ENCODE data around the gene BEAN1. TPM values are rescaled to one million over a fixed set of nuclear protein-coding genes. Genes with fewer than 3 reads are reported as not detected.
"Not testable (repeated sequence)": the region's sequence is repeated elsewhere in the genome, so short reads cannot be mapped to it uniquely, and the experiment has no call there.

Gene BEAN1
- total RNA-seq, 4 donors from 2014 or later: 0.52 to 3.9 TPM; not detected in 2

DNA sequence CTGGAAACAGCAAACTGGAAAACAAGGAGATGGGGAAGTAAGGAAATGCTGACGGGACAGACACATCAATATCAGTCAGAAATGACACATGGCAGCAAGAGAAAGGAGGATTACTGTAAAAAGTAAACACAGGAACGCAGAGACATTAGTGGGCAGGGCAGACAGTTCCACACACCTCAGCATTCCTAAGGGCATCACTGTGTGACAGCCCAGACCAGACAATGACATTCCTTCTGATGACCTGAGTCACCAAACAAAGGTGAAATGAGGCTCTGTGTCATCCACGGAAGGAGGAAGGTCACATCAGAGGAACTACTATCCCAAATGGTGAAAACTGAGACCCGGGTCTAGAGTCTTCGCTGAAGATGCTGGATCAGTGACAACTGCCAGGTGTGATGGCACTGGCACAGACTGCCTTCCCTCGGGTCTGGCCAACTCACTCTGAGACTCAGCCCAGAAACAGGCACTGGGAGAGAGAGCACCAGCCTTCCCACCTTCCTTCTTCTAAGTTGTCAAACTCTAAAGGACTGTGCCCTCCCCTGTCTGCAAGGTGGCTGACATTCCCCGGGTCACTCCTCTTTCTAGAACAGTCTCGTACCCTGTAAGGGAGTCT is 86.1 kb downstream of the BEAN1 start:
- intact Hi-C loops (cut with DNase I; ENCODE audit: low total_unique reads): no loop called here
- Histone ChIP-seq H3K4me1 (peaks cover 6 to 22% of the 10 kb centered on the region in 2 donors), H3K36me3 (no peaks in the 10 kb centered on the region), H3K4me3 (no peak overlapping the region), H3K9me3 (no peaks in the 10 kb centered on the region), H3K27me3 (no peaks in the 10 kb centered on the region), H3K27ac (no peak overlapping the region)
- DNase-seq: no peak
- TF ChIP-seq, protein P1, sequence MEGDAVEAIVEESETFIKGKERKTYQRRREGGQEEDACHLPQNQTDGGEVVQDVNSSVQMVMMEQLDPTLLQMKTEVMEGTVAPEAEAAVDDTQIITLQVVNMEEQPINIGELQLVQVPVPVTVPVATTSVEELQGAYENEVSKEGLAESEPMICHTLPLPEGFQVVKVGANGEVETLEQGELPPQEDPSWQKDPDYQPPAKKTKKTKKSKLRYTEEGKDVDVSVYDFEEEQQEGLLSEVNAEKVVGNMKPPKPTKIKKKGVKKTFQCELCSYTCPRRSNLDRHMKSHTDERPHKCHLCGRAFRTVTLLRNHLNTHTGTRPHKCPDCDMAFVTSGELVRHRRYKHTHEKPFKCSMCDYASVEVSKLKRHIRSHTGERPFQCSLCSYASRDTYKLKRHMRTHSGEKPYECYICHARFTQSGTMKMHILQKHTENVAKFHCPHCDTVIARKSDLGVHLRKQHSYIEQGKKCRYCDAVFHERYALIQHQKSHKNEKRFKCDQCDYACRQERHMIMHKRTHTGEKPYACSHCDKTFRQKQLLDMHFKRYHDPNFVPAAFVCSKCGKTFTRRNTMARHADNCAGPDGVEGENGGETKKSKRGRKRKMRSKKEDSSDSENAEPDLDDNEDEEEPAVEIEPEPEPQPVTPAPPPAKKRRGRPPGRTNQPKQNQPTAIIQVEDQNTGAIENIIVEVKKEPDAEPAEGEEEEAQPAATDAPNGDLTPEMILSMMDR (IDR thresholded peaks at IDR 0.05): no peak
- no peak for TF ChIP-seq POLR2A (IDR thresholded peaks at IDR 0.05)

DNA sequence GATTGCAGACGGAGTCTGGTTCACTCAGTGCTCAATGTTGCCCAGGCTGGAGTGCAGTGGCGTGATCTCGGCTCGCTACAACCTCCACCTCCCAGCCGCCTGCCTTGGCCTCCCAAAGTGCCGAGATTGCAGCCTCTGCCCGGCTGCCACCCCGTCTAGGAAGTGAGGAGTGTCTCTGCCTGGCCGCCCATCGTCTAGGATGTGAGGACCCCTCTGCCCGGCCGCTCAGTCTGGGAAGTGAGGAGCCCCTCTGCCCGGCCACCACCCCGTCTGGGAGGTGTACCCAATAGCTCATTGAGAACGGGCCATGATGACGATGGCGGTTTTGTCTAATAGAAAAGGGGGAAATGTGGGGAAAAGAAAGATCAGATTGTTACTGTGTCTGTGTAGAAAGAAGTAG is 87.3 kb downstream of the BEAN1 start:
- DNase-seq: peak in 1 of 2 donors; percentile 13
- H3K36me3 ChIP-seq; H3K4me3 ChIP-seq; H3K27me3 ChIP-seq; H3K27ac ChIP-seq; intact Hi-C loops (cut with DNase I; ENCODE audit: low total_unique reads); H3K9me3 ChIP-seq: not testable (repeated sequence)
- H3K4me1 ChIP-seq: peaks cover 6 to 22% of the 10 kb centered on the region in 2 donors

DNA sequence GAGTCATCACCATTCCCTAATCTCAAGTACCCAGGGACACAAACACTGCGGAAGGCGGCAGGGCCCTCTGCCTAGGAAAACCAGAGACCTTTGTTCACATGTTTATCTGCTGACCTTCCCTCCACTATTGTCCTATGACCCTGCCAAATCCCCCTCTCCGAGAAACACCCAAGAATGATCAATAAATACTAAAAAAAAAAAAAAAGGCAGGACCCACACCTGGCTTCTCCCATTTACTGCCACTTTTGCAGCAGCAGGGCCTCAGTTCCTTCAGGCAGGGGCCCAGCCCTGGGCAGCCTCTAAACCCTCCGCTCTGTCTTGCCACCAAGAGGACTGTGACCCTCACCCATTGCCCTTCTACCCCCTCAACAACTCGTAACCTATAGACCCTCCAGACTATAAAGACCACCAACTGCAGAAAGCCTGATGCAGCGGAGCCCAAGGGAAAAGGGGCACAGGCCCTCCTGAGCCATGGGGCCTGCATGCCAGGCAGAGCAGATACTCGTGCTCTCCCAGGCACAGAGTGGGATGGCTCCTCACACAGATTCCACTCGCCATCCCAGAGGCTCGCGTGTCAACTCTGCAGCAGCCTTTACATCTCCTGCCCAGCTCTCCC is 88.0 kb downstream of the BEAN1 start:
- H3K4me1 ChIP-seq: peaks cover 6 to 22% of the 10 kb centered on the region in 2 donors
- H3K9me3 ChIP-seq; H3K4me3 ChIP-seq; DNase-seq; intact Hi-C loops (cut with DNase I; ENCODE audit: low total_unique reads); H3K27me3 ChIP-seq; H3K36me3 ChIP-seq: not testable (repeated sequence)
- peak overlapping the region; percentile 79 to 95 for H3K27ac ChIP-seq

DNA sequence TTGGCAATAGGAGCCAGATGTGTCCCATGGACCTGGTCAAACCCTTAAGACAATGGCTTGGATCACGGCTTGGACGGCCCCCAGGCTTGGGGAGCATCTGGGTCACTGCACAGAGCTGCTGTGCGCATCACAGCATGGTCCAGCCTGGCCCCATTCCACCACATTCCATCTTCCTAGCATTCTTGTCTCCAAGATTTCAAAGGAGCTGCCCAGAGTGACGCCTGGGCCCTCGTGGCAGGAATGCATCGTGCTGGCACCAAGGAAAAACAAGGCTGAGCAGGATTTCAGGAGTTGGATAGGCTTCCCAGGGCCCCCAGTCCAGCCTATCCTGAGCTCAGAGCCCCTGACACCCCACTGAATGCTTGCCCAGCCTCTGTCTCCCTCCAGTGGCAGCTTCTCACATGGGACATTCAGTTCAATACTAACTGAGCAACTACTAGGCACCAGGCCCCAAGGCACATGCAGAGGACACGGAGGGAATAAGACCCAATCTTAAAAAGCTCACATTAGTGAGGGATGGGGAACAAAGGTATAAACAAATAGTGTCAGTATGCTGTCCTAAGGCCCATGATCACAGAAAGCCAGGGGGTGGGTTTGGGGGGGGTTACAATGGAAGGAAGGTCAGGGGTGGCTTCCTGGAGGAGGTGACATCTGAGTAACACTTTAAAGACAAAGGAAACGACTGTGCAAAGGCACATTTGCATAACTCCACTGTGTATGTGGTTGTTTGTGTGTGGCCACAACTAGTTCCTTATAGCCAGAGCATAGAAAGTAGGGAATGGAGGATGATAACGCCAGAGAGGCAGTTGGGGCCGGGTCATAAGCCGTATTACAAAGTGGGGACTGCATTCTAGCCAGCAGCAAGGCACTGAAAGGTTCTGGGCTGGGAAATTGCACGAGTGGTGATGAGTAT is 88.8 kb downstream of the BEAN1 start:
- Histone ChIP-seq H3K27ac (peak overlapping the region; percentile 79 to 95), H3K4me1 (peaks cover 6 to 22% of the 10 kb centered on the region in 2 donors), H3K9me3 (no peaks in the 10 kb centered on the region), H3K4me3 (no peak overlapping the region), H3K27me3 (no peaks in the 10 kb centered on the region), H3K36me3 (no peaks in the 10 kb centered on the region)
- intact Hi-C loops (cut with DNase I; ENCODE audit: low total_unique reads): no loop called here
- DNase-seq: peak in 1 of 2 donors; percentile 44
- TF ChIP-seq, protein P1 (IDR thresholded peaks at IDR 0.05): peak in 2 of 4 experiments; percentile 25 to 37
- no peak for TF ChIP-seq POLR2A (IDR thresholded peaks at IDR 0.05)

DNA sequence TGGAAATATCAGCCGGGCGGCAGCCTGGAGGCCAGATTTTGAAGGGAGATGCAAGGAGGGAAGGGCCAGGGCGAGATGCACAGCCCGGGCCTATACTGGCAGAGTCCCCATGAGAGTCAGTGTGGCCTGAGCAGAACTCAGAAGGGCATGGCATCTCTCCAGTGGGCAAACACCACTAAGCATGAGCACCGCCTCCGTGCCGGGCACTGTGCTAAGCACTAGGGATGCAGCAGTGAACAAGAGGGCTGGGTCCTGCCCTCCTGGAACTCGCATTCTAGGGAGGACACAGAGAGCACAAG is 89.4 kb downstream of the BEAN1 start:
- Histone ChIP-seq H3K27ac (peak overlapping the region; percentile 79 to 95), H3K4me3 (no peak overlapping the region), H3K9me3 (no peaks in the 10 kb centered on the region), H3K36me3 (no peaks in the 10 kb centered on the region), H3K4me1 (peaks cover 6 to 22% of the 10 kb centered on the region in 2 donors), H3K27me3 (no peaks in the 10 kb centered on the region)
- no peak for DNase-seq
- no peak for TF ChIP-seq POLR2A (IDR thresholded peaks at IDR 0.05)
- TF ChIP-seq, protein P1 (IDR thresholded peaks at IDR 0.05): no peak
- intact Hi-C loops (cut with DNase I; ENCODE audit: low total_unique reads): no loop called here
